Urothelium cell line (cell line): Measurements from ENCODE around the gene GOLGA6L4.
"Not testable (repeated sequence)": the region's sequence is repeated elsewhere in the genome, so short reads cannot be mapped to it uniquely, and the experiment has no call there.

Source experiments
- DNase-seq: peaks from one replicate; pipeline ENCODE4 v3.0.0; 2011; ENCODE audit warnings: low spot score, mixed read lengths
- FAIRE-seq: peaks from 2 replicates; lab custom pipeline; 2011; peaks lifted over from hg19 to GRCh38; lab: Jason Lieb, UNC

Gene GOLGA6L4, protein sequence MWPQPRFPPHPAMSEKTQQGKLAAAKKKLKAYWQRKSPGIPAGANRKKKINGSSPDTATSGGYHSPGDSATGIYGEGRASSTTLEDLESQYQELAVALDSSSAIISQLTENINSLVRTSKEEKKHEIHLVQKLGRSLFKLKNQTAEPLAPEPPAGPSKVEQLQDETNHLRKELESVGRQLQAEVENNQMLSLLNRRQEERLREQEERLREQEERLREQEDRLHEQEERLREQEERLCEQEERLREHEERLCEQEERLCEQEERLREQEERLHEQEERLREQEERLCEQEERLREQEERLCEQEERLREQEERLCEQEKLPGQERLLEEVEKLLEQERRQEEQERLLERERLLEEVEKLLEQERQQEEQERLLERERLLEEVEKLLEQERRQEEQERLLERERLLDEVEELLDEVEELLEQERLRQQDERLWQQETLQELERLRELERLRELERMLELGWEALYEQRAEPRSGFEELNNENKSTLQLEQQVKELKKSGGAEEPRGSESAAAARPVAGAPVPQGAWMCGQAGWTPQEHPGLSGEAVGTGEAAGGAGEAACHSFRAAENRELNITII

DNA sequence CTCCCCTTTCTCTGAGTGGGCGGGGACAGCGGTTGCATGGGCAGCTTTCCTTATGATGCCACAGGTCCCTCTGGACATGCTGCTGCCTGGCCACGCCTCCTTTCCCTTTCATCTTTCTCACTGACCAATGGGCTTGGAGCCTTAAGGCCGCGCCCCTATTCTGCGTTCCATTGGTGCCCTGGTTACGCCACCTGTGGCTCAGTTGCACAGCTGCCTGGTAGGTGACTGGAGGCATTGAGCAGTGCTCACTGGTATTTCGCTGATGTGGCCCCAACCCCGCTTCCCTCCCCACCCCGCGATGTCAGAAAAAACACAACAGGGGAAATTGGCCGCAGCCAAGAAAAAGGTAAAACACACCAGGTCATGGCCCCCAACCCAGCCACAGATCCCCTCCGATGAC, at the start of gene GOLGA6L4:
TSS of gene GOLGA6L4 (plus strand) at position 201 of the 400 bp plus-strand sequence. CDS start at position 263, 62 bp downstream.
- DNase-seq, FAIRE-seq: not testable (repeated sequence)

DNA sequence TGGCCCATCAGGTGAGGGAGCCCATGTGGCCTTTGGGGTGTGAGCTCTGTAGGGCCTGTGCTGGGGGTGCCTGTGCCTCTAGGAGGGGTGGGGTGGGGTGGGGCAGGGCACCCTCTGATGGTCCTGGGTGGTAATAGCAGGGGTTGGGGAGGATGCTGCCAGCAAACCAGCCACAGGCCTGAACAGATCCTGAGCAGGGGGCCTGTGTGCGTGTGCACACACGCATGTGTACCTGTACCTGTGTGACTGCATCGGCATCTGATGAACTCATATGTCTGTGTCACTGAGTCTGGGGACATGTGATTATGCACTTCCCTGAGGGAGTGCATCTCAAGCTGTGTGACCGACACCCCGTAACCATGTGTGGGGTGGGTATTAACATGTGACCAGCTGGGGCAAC, 42.6 kb upstream of the GOLGA6L4 start:
- not testable (repeated sequence) for FAIRE-seq

DNA sequence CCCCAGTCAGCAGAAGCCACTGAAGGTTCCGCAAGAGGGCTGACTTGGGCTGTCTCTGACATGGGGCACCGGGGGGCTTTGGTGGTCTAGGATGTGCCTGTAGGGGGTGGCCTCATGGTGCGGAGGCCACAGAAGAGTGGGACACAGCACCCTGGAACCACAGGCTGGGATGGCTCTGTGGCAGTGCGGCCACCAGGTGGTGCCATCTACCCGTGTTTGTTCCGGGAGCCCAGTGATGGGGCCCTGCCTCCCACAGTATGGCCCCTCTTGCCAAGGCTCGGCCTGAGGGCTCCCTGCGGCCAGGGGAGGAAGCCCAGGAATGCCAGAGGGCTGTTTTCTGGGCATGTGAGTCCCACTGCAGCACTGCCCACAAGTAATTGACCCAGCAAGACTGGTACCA, 40.0 kb upstream of the GOLGA6L4 start:
- FAIRE-seq, DNase-seq: not testable (repeated sequence)

More for the DNA sequence above, 42.6 kb upstream of the GOLGA6L4 start:
- DNase-seq = not testable (repeated sequence)

DNA sequence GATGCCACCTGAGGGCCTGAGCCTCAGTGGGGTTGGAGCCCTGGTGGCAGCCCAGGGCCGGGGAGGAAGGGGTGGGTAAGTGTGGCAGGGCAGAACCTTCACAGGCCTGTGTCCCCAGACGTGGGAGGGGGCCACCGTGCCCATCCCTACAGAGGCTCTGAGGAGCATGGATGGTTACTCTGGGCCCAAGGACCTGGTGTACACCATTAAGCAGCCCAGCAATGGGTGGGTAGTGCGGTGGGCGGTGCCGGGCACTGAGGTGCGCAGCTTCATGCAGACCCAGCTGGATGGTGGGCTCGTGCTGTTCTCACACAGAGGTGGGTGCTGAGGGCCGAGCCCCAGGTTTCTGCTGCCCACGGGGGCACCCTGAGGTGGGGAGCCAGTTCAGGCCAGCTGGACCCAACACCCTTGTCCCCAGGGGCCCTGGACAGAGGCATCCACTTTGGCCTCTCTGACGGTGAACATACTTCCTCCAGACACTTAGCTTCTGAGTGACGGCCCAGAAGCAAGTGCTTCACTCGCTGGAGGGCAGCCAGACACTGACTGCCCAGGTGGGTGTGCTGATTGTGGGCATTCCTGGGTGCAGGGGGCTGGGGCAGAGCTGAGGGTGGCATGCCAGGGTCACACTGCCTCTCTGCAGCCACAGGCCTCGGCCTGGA, 38.9 kb upstream of the GOLGA6L4 start:
- not testable (repeated sequence) for FAIRE-seq, DNase-seq

DNA sequence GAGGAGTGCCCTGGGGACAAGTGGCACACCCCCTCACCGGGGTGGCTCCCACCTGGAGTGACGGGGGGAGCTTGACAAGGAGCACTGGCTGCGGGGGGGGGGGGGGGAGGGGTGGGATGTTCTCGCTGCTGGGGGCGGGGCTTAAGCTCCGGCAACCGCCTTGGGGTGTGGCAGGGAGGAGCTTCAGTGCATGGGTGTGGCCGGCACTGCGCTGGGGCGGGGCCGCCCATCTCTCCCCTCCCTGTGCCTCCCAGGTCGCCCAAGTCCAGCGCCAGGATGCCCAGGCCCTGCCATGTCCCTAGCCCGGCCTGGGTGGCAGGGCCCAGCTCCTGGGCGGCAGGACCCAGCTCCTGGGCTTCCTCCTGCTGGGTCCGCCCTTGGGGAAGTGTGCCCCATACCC, 35.7 kb upstream of the GOLGA6L4 start:
- not testable (repeated sequence) for DNase-seq, FAIRE-seq

DNA sequence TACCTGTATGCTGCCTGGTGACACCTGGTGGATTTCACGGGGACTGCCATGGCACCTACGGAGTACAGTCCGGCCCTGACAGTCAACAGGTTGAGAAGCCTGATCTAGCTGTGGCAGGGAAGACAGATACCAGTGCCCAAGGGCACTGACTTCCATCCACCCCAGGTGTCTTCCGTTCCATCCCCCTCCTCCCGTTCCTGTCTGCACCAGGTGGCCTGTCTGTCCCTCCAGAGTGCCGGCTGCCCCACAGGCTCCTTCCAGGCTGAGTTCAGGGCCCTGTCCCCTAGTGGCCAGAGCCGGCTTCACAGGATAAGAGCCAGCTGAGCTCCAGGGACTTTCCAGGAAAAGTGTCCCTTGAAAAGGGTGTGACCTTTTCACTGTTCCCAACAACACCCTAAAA, 10.9 kb downstream of the GOLGA6L4 start:
- DNase-seq, FAIRE-seq: not testable (repeated sequence)
